ENCODE results near the gene RIPK4. TPM values are rescaled to one million over a fixed set of nuclear protein-coding genes. Genes with fewer than 3 reads are reported as not detected.

RIPK4 gene
- not detected in 2 replicates for total RNA-seq

- H3K27ac Mint-ChIP-seq = peak within 1 kb of the TSS; percentile 67
- H3K36me3 Mint-ChIP-seq (ENCODE audit: low read depth) = no peaks in the 10 kb centered on the region
- H3K9me3 Mint-ChIP-seq = no peaks in the 10 kb centered on the region
- H3K4me3 Mint-ChIP-seq = peak within 1 kb of the TSS; percentile 72
- H3K27me3 Mint-ChIP-seq (ENCODE audit: insufficient read depth) = peaks cover 65% of the 10 kb centered on the region
- no peak for DNase-seq (ENCODE audit: low spot score)
- intact Hi-C loops (cut with micrococcal nuclease) = loop anchor here (5.0 to 10.0 kb wide), 2 partner anchors 152 to 405 kb away; partner anchors contain the start of gene MX2
- H3K4me1 Mint-ChIP-seq (ENCODE audit: low read depth) = peaks cover 23% of the 10 kb centered on the region
These were observed at the start of gene RIPK4 for GRCh38 chr21:41766883-41767605. Gene RIPK4 (minus strand): TSS chr21:41767052. CDS start chr21:41767041, 11 bp downstream.

- Mint-ChIP-seq H3K27ac (no peak overlapping the region), H3K27me3 (ENCODE audit: insufficient read depth) (no peaks in the 10 kb centered on the region), H3K4me1 (ENCODE audit: low read depth) (no peaks in the 10 kb centered on the region), H3K36me3 (ENCODE audit: low read depth) (peaks cover 13% of the 10 kb centered on the region), H3K4me3 (no peak overlapping the region), H3K9me3 (no peaks in the 10 kb centered on the region)
- intact Hi-C loops (cut with micrococcal nuclease) = loop anchor here (1.0 to 10.0 kb wide), 4 partner anchors 189 to 301 kb away; no protein-coding TSS in a partner anchor
- DNase-seq (ENCODE audit: low spot score) = no peak
These were observed 49.1 kb upstream of the RIPK4 start for GRCh38 chr21:41815652-41816582.

GRCh38 chr21:41813226-41813625 is 46.4 kb upstream of the RIPK4 start:
- Mint-ChIP-seq H3K36me3 (ENCODE audit: low read depth) (peaks cover 15% of the 10 kb centered on the region), H3K4me1 (ENCODE audit: low read depth) (no peaks in the 10 kb centered on the region), H3K4me3 (no peak overlapping the region), H3K27me3 (ENCODE audit: insufficient read depth) (no peaks in the 10 kb centered on the region), H3K9me3 (no peaks in the 10 kb centered on the region), H3K27ac (no peak overlapping the region)
- no peak for DNase-seq (ENCODE audit: low spot score)
- intact Hi-C loops (cut with micrococcal nuclease) = loop anchor here (10.0 kb wide), 1 partner anchor 192 kb away; no protein-coding TSS in a partner anchor

GRCh38 chr21:41812679-41813078 is 45.8 kb upstream of the RIPK4 start:
- Mint-ChIP-seq H3K27me3 (ENCODE audit: insufficient read depth) (no peaks in the 10 kb centered on the region), H3K27ac (no peak overlapping the region), H3K36me3 (ENCODE audit: low read depth) (peaks cover 16% of the 10 kb centered on the region), H3K4me1 (ENCODE audit: low read depth) (no peaks in the 10 kb centered on the region), H3K4me3 (no peak overlapping the region), H3K9me3 (no peaks in the 10 kb centered on the region)
- no peak for DNase-seq (ENCODE audit: low spot score)
- intact Hi-C loops (cut with micrococcal nuclease) = loop anchor here (10.0 kb wide), 1 partner anchor 192 kb away; no protein-coding TSS in a partner anchor

DNA sequence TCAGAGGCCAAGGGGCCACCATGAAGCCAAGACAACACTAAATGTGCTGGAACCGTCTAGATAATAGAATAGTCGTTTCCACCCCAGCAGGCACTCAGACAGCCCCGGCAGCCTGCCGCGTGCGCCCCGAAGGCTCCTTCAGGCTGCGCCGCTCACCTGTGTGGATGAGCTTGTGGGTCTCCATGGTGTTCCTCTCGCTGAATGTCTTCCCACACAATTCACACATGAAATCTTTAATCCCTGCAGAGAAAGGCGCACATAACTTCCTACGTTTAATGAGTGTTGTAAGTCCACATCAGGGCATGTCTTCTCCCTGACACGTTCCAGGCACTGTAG is 43.7 kb upstream of the RIPK4 start:
- Mint-ChIP-seq H3K36me3 (ENCODE audit: low read depth) (peaks cover 27% of the 10 kb centered on the region), H3K4me1 (ENCODE audit: low read depth) (no peaks in the 10 kb centered on the region), H3K27me3 (ENCODE audit: insufficient read depth) (no peaks in the 10 kb centered on the region), H3K4me3 (no peak overlapping the region), H3K9me3 (peaks cover 3% of the 10 kb centered on the region), H3K27ac (no peak overlapping the region)
- no peak for DNase-seq (ENCODE audit: low spot score)
- intact Hi-C loops (cut with micrococcal nuclease) = loop anchor here (10.0 kb wide), 1 partner anchor 194 kb away; no protein-coding TSS in a partner anchor

GRCh38 chr21:41809891-41810596 is 43.2 kb upstream of the RIPK4 start:
- Mint-ChIP-seq H3K9me3 (peaks cover 3% of the 10 kb centered on the region), H3K36me3 (ENCODE audit: low read depth) (peaks cover 27% of the 10 kb centered on the region), H3K4me3 (no peak overlapping the region), H3K27me3 (ENCODE audit: insufficient read depth) (no peaks in the 10 kb centered on the region), H3K27ac (no peak overlapping the region), H3K4me1 (ENCODE audit: low read depth) (no peaks in the 10 kb centered on the region)
- no peak for DNase-seq (ENCODE audit: low spot score)
- intact Hi-C loops (cut with micrococcal nuclease) = loop anchor here (10.0 kb wide), 1 partner anchor 195 kb away; no protein-coding TSS in a partner anchor

DNA sequence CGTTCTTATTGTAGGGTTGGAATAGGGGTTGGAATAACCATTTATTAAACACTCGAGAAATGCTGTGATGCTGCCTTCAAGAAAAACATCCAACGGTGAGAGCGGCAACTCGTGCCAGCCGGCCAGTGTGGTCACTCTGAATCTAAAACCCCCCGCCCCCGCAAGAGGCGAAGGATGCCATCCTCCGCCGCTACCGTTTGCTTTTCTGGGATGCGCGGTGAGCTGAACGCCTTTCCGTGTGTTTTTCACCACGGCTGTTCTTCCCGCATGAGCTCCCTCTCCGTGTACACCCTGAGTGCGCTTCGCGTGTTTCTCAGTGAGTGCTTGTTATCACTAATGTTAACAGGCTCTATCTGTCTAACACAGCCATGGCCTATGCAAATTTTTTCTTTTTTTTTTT is 42.0 kb upstream of the RIPK4 start:
- intact Hi-C loops (cut with micrococcal nuclease) = no loop called here
- Mint-ChIP-seq H3K4me3 (no peak overlapping the region), H3K27ac (no peak overlapping the region), H3K36me3 (ENCODE audit: low read depth) (peaks cover 19% of the 10 kb centered on the region), H3K4me1 (ENCODE audit: low read depth) (no peaks in the 10 kb centered on the region), H3K9me3 (peaks cover 3% of the 10 kb centered on the region), H3K27me3 (ENCODE audit: insufficient read depth) (no peaks in the 10 kb centered on the region)
- DNase-seq (ENCODE audit: low spot score) = no peak

DNA sequence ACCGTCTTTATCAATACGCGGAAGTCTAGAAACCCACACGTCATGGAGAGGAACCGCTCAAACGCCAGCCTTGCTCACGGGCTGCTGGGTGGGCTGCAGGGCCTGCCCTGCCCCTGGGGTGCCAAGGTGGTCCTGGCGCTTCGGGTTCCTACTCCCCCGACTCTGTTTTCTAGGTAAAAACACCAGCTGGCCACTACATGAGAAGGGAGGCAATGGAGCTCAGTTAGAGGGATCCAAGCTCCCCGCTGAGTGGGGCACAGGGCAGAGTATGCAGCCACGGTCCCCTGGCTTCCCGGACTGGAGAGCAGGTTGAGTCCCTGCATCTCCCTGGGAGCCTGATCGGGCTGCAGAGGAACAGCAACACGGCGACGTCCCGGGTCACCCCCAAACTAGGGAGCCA is 41.2 kb upstream of the RIPK4 start:
- H3K27ac Mint-ChIP-seq = no peak overlapping the region
- intact Hi-C loops (cut with micrococcal nuclease) = no loop called here
- H3K9me3 Mint-ChIP-seq = peaks cover 3% of the 10 kb centered on the region
- H3K4me3 Mint-ChIP-seq = no peak overlapping the region
- DNase-seq (ENCODE audit: low spot score) = no peak
- peaks cover 19% of the 10 kb centered on the region for H3K36me3 Mint-ChIP-seq (ENCODE audit: low read depth)
- H3K4me1 Mint-ChIP-seq (ENCODE audit: low read depth) = no peaks in the 10 kb centered on the region
- no peaks in the 10 kb centered on the region for H3K27me3 Mint-ChIP-seq (ENCODE audit: insufficient read depth)

DNA sequence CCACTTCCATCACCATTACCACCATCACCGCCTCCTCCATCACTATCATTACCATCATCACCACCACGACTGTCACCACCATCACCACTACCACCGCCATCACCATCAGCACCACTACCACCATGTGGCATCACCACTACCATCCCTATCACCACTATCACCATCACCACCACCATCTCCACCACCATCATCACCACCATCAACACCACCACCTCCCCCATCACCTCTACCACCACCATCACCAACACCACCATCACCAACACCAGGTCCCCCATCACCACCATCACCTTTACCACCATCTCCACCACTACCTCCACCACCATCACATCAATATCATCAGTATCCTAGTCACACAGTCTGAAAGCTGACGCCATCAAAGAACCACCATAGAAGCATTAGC is 39.9 kb upstream of the RIPK4 start:
- Mint-ChIP-seq H3K4me1 (ENCODE audit: low read depth) (no peaks in the 10 kb centered on the region), H3K9me3 (peaks cover 3% of the 10 kb centered on the region), H3K4me3 (no peak overlapping the region), H3K27me3 (ENCODE audit: insufficient read depth) (no peaks in the 10 kb centered on the region), H3K27ac (no peak overlapping the region), H3K36me3 (ENCODE audit: low read depth) (peaks cover 19% of the 10 kb centered on the region)
- no peak for DNase-seq (ENCODE audit: low spot score)
- intact Hi-C loops (cut with micrococcal nuclease) = no loop called here

- Mint-ChIP-seq H3K27me3 (ENCODE audit: insufficient read depth) (no peaks in the 10 kb centered on the region), H3K4me1 (ENCODE audit: low read depth) (no peaks in the 10 kb centered on the region), H3K9me3 (peaks cover 3% of the 10 kb centered on the region), H3K4me3 (no peak overlapping the region), H3K27ac (no peak overlapping the region), H3K36me3 (ENCODE audit: low read depth) (peaks cover 14% of the 10 kb centered on the region)
- intact Hi-C loops (cut with micrococcal nuclease) = no loop called here
- no peak for DNase-seq (ENCODE audit: low spot score)
These were observed 38.8 kb upstream of the RIPK4 start for GRCh38 chr21:41805643-41806042.

DNA sequence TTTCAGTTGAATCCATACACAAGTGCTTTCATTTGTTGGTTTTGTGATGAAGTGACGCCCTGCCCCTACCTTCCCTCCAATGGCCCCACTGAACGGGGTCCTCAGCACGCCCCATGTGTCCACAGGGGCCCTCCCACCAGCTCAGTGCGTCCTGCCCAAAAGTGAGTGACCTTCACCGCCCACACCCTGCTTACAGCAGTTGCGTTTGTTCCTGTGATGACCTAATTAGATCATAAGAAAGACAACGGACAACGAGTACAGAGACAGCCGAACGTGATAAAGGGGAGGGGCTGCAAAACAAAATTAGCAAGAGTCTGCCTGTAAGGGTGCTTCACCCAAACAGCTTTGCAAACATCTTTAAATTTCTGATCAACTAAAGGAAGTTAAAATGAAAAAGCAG is 38.2 kb upstream of the RIPK4 start:
- no peak overlapping the region for H3K27ac Mint-ChIP-seq

GRCh38 chr21:41804381-41804780 is 37.5 kb upstream of the RIPK4 start:
- Mint-ChIP-seq H3K4me1 (ENCODE audit: low read depth) (no peaks in the 10 kb centered on the region), H3K4me3 (no peak overlapping the region), H3K9me3 (peaks cover 3% of the 10 kb centered on the region), H3K36me3 (ENCODE audit: low read depth) (peaks cover 17% of the 10 kb centered on the region), H3K27ac (no peak overlapping the region), H3K27me3 (ENCODE audit: insufficient read depth) (no peaks in the 10 kb centered on the region)
- DNase-seq (ENCODE audit: low spot score) = no peak
- intact Hi-C loops (cut with micrococcal nuclease) = no loop called here

More for the DNA sequence above, 38.2 kb upstream of the RIPK4 start:
- Mint-ChIP-seq H3K9me3 (peaks cover 3% of the 10 kb centered on the region), H3K27me3 (ENCODE audit: insufficient read depth) (no peaks in the 10 kb centered on the region), H3K36me3 (ENCODE audit: low read depth) (peaks cover 14% of the 10 kb centered on the region), H3K4me1 (ENCODE audit: low read depth) (no peaks in the 10 kb centered on the region), H3K4me3 (no peak overlapping the region)
- DNase-seq (ENCODE audit: low spot score) = no peak
- intact Hi-C loops (cut with micrococcal nuclease) = no loop called here
